Measurements from ENCODE around the gene FAM120B.

FAM120B gene

DNA sequence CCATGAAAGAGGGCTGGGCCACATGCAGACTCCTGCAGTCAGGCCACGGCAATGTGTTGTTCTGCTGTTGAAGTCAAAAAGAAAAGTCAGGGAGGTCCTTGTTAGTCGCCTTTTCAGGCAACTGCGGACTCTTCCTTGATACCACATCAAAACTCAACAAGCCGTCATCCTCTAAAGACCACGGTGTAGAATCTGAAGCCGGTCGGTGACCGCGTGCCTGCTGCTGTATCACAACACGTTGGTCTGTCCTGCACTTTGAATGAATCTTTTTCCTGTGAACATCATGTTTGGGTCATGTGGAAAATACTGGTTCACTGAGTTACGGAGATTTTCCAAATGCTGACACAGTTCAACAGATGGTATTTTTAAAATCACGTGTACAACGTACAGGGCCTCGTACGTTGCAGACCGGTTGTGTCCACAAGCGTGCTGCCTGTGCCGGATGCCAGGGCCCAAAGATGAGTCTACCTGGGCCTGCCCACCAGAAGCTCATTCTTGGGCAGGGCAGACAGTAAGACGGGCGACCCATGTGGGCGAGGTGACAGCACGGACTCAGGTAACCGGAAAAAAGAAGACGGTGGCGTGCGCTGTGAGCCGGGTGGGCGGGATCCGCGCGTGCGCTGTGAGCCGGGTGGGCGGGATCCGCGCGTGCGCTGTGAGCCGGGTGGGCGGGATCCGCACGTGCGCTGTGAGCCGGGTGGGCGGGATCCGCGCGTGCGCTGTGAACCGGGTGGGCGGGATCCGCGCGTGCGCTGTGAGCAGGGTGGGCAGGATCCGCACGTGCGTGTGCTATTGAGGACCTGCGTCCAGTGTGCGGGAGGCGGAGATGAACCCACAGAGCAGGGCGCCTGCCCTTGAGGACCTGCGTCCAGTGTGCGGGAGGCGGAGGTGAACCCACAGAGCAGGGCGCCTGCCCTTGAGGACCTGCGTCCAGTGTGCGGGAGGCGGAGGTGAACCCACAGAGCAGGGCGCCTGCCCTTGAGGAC lies 114.5 kb downstream of the FAM120B start:
- no peak for DNase-seq (ENCODE audit: low spot score)

GRCh38 chr6:170421921-170422320 lies 115.4 kb downstream of the FAM120B start:
- DNase-seq (ENCODE audit: low spot score) = no peak

- DNase-seq (ENCODE audit: low spot score) = no peak
Measured at GRCh38 chr6:170423030-170423429, 116.5 kb downstream of the FAM120B start.

- DNase-seq (ENCODE audit: low spot score) = no peak
Measured at GRCh38 chr6:170423814-170424603, 117.5 kb downstream of the FAM120B start.

GRCh38 chr6:170424604-170425126 lies 118.1 kb downstream of the FAM120B start:
- no peak for DNase-seq (ENCODE audit: low spot score)

DNA sequence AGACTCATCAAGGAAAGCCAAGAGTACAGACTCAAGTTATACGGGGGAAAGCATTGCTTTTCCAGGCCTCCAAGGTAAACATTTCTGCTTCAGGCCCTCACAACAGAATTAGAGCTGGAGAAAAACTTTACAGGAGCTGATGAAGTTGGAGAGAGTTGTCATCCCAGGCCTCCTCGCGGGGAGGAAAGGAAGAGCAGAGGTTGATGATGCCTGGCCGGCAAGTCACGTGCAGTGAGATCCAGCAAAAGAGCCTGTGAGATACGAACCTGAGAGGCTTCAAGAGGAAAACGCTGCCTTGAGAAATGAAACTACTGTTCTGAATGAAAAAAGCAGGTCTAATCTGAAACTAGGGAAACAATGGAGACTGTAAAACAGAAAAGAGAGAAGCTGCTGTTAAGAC lies 122.9 kb downstream of the FAM120B start:
- DNase-seq (ENCODE audit: low spot score) = no peak

DNA sequence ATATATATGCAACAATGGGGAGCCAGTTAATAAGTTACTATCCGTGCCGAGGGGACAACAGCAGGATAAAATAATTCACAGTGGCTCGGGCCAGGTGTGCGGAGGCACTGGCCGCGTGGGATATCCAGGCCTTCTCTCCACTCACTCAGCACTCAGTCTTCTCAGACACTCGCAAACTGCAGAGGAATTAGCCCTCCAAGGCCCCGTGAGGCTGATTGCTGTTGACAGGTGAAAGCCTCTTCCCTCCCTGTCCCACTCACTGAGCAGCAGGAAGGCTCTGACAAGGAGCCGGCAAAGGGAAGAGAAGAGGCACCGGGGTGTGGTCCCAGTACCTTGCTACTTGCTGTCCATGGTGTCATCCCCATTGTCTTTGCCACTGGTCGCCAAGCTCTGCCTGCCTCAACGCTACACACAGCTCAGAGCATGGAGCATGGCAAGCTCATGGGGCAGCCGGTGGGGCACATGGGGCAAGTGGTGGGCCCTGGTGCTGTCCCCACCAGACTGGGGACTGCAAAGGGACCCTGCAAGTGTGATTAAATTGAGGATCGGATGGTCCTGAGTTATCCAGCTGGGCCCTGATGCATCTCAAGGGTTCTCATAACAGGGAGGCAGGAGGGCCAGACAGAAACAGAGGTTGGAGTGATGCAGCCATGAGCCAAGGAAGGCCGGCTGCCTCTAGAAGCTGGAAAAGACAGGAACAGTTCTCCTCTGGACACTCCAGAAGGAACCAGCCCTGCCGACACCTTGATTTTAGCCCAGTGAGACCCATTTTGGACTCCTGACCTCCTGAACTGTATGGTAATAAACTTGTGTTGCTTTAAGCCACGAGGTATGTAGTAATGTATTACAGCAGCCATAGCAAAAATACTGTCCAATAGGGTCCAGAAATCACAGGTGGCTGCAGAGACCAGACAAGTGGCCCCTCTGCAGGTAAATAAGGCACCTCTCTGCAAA lies 126.9 kb downstream of the FAM120B start:
- DNase-seq (ENCODE audit: low spot score) = no peak

GRCh38 chr6:170434117-170434820 lies 127.7 kb downstream of the FAM120B start:
- no peak for DNase-seq (ENCODE audit: low spot score)

DNA sequence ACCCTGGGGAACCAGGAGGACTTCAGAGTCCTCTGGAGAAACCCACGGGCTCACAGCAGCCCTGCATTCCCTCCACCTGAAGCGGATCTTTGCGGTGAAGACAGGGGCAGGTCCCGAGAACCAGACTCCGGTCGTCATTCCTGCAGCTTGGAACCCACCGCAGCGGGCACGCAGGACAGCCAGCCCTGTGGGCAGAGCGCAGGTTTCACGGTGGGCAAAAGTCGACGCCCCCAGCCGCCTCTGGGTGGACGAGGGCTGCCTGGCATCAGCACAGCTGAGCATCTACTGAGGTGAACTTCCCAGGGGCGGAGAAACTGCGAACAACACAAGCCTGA lies 128.2 kb downstream of the FAM120B start:
- no peak for DNase-seq (ENCODE audit: low spot score)

- no peak for DNase-seq (ENCODE audit: low spot score)
Measured at GRCh38 chr6:170435766-170436165, 129.2 kb downstream of the FAM120B start.

- no peak for DNase-seq (ENCODE audit: low spot score)
Measured at GRCh38 chr6:170436209-170436809, 129.8 kb downstream of the FAM120B start.

DNA sequence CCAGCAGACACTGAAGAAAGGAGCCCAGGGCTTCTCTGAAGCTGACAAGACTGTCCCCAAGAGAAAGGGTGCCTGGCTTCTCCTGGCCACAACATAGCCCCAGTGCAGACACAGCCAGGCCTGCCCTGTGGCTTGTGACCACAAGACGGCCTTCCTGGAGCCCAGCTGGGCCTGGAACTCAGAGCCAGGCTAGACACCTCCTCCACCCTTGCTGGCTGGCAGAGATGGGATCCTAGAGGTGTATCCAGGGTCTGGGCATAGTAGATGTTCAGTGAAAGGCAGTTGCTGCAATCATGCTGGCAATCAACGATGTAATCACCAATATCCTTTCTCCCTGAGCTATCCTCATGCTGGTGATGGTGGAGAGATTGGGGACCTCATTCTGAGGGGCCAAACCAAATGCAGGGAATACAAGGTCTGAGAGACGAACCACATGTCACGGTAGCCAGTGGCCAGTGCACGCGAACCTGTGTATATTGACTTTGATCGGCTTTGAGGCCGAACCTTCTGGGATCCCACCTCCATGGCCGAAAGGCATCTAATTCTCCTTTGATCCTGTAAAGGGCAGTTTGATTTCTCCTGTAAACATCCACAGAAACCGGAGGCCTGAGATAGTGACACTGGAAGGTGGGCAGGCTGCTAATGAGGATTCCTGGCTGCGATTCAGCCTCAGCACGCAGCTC lies 131.3 kb downstream of the FAM120B start:
- no peak for DNase-seq (ENCODE audit: low spot score)

DNA sequence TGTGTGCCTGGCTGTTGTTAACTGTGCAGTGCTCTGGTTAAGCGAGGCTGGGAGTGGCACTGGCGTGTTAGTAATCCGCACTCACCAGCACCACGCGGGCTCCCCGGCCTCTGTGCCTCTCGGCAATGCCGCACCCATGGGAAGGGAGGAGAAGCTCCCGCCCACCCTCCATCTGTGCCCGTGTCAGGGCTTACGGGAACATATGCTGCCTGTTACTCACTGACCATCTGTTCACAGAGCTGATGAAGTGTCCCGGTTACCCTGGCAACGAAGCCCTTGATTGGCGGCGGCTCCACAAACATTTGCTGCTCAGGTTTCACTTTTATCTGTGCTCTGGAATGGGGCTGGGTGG lies 131.8 kb downstream of the FAM120B start:
- no peak for DNase-seq (ENCODE audit: low spot score)

DNA sequence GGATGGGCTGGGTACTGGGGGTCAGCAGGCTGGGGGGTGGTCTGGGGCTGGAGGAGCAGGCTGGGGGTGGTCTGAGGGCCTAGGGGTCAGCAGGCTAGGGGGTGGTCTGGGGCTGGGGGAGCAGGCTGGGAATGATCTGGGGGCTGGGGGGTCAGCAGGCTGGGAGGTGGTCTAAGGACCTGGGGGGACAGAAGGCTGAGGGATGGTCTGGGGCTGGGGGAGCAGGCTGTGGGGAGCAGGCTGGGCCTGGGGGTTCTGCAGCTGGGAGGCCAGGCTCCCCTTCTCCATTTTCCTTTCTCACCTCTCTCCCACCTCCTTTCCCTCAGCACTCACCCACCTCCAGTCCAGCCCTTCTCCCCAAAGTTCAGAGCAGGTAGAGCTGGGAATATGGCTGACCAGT lies 132.3 kb downstream of the FAM120B start:
- no peak for DNase-seq (ENCODE audit: low spot score)

- no peak for DNase-seq (ENCODE audit: low spot score)
Measured at GRCh38 chr6:170439366-170440361, 133.1 kb downstream of the FAM120B start.

DNA sequence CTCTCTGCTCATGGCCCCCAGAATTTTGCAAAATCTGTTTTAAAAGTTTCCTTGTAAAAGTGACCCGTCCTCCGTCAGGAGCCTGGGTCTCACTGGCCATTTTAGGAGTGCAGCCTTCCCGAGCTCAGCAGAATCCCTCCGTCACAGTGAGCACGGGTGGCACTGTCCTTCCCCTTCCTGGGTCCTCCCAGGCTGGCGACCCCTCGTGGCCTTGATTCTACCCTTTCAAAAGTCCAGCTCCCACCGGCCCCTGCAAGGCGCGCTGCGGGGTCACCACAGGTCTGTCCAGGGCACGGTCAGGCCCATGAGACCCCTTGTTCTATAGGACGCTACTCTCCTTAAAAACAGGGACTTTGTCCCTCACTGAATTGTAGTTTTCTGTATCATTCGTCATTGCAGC lies 133.9 kb downstream of the FAM120B start:
- DNase-seq (ENCODE audit: low spot score) = no peak

DNA sequence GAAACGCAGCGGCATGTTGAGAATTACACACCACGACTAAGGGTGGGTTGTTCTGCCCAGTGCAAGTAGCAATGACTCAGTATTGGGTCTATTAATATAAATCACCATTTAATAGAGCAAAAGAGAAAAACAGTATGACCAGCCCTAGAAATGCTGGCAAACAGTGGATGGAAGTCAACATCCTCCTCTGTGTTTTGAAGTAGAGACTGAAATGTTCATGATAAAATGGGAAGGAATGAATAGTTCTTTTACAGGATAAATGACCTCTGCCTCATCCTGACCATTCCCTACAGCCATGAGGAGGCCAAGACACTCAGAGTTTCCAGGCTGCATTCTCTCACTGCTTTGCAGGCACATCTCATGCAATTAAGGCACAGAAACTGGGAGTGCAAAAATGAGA lies 134.8 kb downstream of the FAM120B start:
- DNase-seq (ENCODE audit: low spot score) = no peak

- DNase-seq (ENCODE audit: low spot score) = no peak
Measured at GRCh38 chr6:170442596-170442995, 136.0 kb downstream of the FAM120B start.

GRCh38 chr6:170443151-170443662 lies 136.6 kb downstream of the FAM120B start:
- no peak for DNase-seq (ENCODE audit: low spot score)
